ENCODE data around the gene MICU1. TPM values are rescaled to one million over a fixed set of nuclear protein-coding genes. Genes with fewer than 3 reads are reported as not detected.

The MICU1 gene
- polyA plus RNA-seq, 1 of the 3 experiments (the other 2 are of a cell fraction) = 24.6 TPM

GRCh38 chr10:72338180-72338579, 287.7 kb downstream of the MICU1 start:
- Histone ChIP-seq H3K27me3 (ENCODE audit: insufficient read depth) (no peaks in the 10 kb centered on the region), H3K4me2 (no peak overlapping the region), H3K9me2 (no peaks in the 10 kb centered on the region), H3K9me3 (no peaks in the 10 kb centered on the region), H3K4me3 (ENCODE audit: low read depth in 2 of 2, low read length in 1 of 2) (no peak overlapping the region), H3K4me1 (ENCODE audit: control insufficient read depth in 1 of 2, insufficient read depth in 2 of 2, low read depth in 1 of 2, low read length in 1 of 2) (peaks cover 2 to 41% of the 10 kb centered on the region in 2 experiments; a peak in 3 of 4 replicates), H3K79me2 (ENCODE audit: insufficient read depth) (no peaks in the 10 kb centered on the region), H2AFZ (ENCODE audit: low read depth) (no peak overlapping the region), H3K36me3 (replicated peaks in 1 of 2; ENCODE audit: control insufficient read depth in 1 of 2, insufficient read depth in 2 of 2, low read length in 1 of 2) (peaks cover 29 to 38% of the 10 kb centered on the region in 2 experiments), H3K27ac (ENCODE audit: low read depth in 2 of 2, low read length in 1 of 2) (no peak overlapping the region), H4K20me1 (ENCODE audit: insufficient read depth) (no peaks in the 10 kb centered on the region), H3K9ac (no peak overlapping the region), H3F3A (replicated peaks; ENCODE audit: insufficient read depth) (peaks cover 12% of the 10 kb centered on the region)
- DNase-seq = no peak
- 97% methylated on average over 6 of the region's 7 CpGs for WGBS (ENCODE audit: low lambda C conversion rate)
- CTCF ChIA-PET = interaction anchor here (0.7 to 14.0 kb wide), 12 partner anchors 10 to 535 kb away, joined by 3 to 198 read pairs (median 8); partner anchors contain the start of genes DDIT4 and DNAJB12
- no peak for TF ChIP-seq YY1 (IDR thresholded peaks at IDR 0.05; ENCODE audit: low read depth)
- TF ChIP-seq MEF2A (IDR thresholded peaks at IDR 0.05; ENCODE audit: borderline replicate concordance, low read depth) = no peak
- TF ChIP-seq GATA2 (CRISPR knock-in tag; IDR thresholded peaks at IDR 0.05) = no peak
- TF ChIP-seq MXI1 (IDR thresholded peaks at IDR 0.05; ENCODE audit: low read depth, low read length) = no peak
- POLR2A ChIA-PET = interaction anchor here (15.0 kb wide), 1 partner anchor 63 kb away, joined by 234 read pairs; the partner anchor contains the start of gene DDIT4

- H4K20me1 ChIP-seq (ENCODE audit: insufficient read depth) = no peaks in the 10 kb centered on the region
- H3K4me3 ChIP-seq (ENCODE audit: low read depth in 2 of 2, low read length in 1 of 2) = no peak overlapping the region; a peak in 1 of 4 replicates
- H3K79me2 ChIP-seq (ENCODE audit: insufficient read depth) = no peaks in the 10 kb centered on the region
- peaks cover 33 to 35% of the 10 kb centered on the region in 2 experiments for H3K36me3 ChIP-seq (replicated peaks in 1 of 2; ENCODE audit: control insufficient read depth in 1 of 2, insufficient read depth in 2 of 2, low read length in 1 of 2)
- DNase-seq = no peak
- ChIA-PET CTCF (interaction anchor here (0.7 to 14.0 kb wide), 29 partner anchors 10 to 534 kb away, joined by 3 to 198 read pairs (median 5); partner anchors contain the start of genes ANAPC16, ASCC1, DDIT4 and DNAJB12), POLR2A (interaction anchor here (15.0 kb wide), 1 partner anchor 62 kb away, joined by 234 read pairs; the partner anchor contains the start of gene DDIT4)
- no peaks in the 10 kb centered on the region for H3K27me3 ChIP-seq (ENCODE audit: insufficient read depth)
- no peak overlapping the region for H3K9ac ChIP-seq
- no peaks in the 10 kb centered on the region for H3K9me2 ChIP-seq
- TF ChIP-seq FOXM1 (IDR thresholded peaks at IDR 0.05; ENCODE audit: low read depth) (no peak), REST (IDR thresholded peaks at IDR 0.05; ENCODE audit: low read depth, low read length) (no peak), TAF1 (IDR thresholded peaks at IDR 0.05; ENCODE audit: borderline replicate concordance, low read depth, low read length) (no peak), GABPA (IDR thresholded peaks at IDR 0.05; ENCODE audit: low read depth) (no peak), TCF12 (IDR thresholded peaks at IDR 0.05) (no peak), CHD2 (IDR thresholded peaks at IDR 0.05; ENCODE audit: low read length, partially characterized antibody) (no peak), RXRA (IDR thresholded peaks at IDR 0.05; ENCODE audit: borderline replicate concordance, low read depth) (no peak)
- WGBS (ENCODE audit: low lambda C conversion rate) = 88% methylated on average over 9 of the region's 9 CpGs
- H3K27ac ChIP-seq (ENCODE audit: low read depth in 2 of 2, low read length in 1 of 2) = no peak overlapping the region
- H3K4me2 ChIP-seq = no peak overlapping the region
- H2AFZ ChIP-seq (ENCODE audit: low read depth) = no peak overlapping the region
- H3F3A ChIP-seq (replicated peaks; ENCODE audit: insufficient read depth) = peaks cover 16% of the 10 kb centered on the region
- peaks cover 2 to 45% of the 10 kb centered on the region in 2 experiments; a peak in 3 of 4 replicates for H3K4me1 ChIP-seq (ENCODE audit: control insufficient read depth in 1 of 2, insufficient read depth in 2 of 2, low read depth in 1 of 2, low read length in 1 of 2)
- H3K9me3 ChIP-seq = no peaks in the 10 kb centered on the region
These were observed 288.2 kb downstream of the MICU1 start for GRCh38 chr10:72337722-72338121.
